Esophagus muscularis mucosa (tissue), 4 donors: ENCODE measurements around the gene LRRC25. TPM values are rescaled to one million over a fixed set of nuclear protein-coding genes. Genes with fewer than 3 reads are reported as not detected.
"Not testable (repeated sequence)": the region's sequence is repeated elsewhere in the genome, so short reads cannot be mapped to it uniquely, and the experiment has no call there.

Experiments
- DNase-seq: peaks from one replicate; pipeline ENCODE4 v3.0.0-alpha.2; 2017; ENCODE audit errors: extremely low spot score
- H3K27ac ChIP-seq, 4 donors: fragments of 200-600 bp; sonication (generic); replicated peaks in 1 of 4; 1 replicate in 3 of 4; 2 replicates in 1 of 4; pipeline ENCODE4 v1.5.1; 2016 to 2019; ENCODE audit warnings: mild to moderate bottlenecking in 1 of 4
- H3K27me3 ChIP-seq, 4 donors: fragments of 200-600 bp; sonication (generic); one replicate each; pipeline versions ENCODE4 v1.5.1 to v1.6.0; 2016 to 2019
- H3K36me3 ChIP-seq, 4 donors: fragments of 200-600 bp; sonication (generic); one replicate each; pipeline ENCODE4 v1.5.1; 2016 to 2019
- H3K4me1 ChIP-seq, 4 donors: fragments of 200-600 bp; sonication (generic); one replicate each; pipeline ENCODE4 v1.5.1; 2016 to 2019
- H3K4me3 ChIP-seq, 4 donors: fragments of 200-600 bp; sonication (generic); 1 replicate in 2 of 4; 2 replicates in 2 of 4; pipeline ENCODE4 v1.5.1; 2016 to 2019; ENCODE audit warnings: mild to moderate bottlenecking in 4 of 4, moderate library complexity in 1 of 4
- H3K9me3 ChIP-seq, 4 donors: fragments of 200-600 bp; sonication (generic); 1 replicate in 3 of 4; 2 replicates in 1 of 4; pipeline ENCODE4 v1.5.1; 2016 to 2019
- EP300 ChIP-seq: sonication (generic); formaldehyde crosslinking; IDR thresholded peaks from one replicate; pipeline ENCODE4 v1.6.1; 2017; ENCODE audit warnings: antibody characterized with exemption
- POLR2A ChIP-seq: fragments of 450-650 bp; IDR thresholded peaks from one replicate; pipeline ENCODE4 v1.6.1; 2017; ENCODE audit warnings: antibody characterized with exemption, moderate library complexity, mild to moderate bottlenecking, low read depth
- POLR2AphosphoS5 ChIP-seq, 2 donors: sonication (generic); formaldehyde crosslinking; IDR thresholded peaks; one replicate each; pipeline ENCODE4 v1.6.1; 2017; ENCODE audit warnings: antibody characterized with exemption in 2 of 2
- WGBS: methylation state at CpG from one replicate; pipeline ENCODE4 v1.1.5; 2018; 5-methylcytosine and 5-hydroxymethylcytosine counted together
- intact Hi-C: fragments of 100-400 bp; cut with DNase I; formaldehyde crosslinking; loops from one replicate; pipeline ENCODE4 v1.15.1; 2023
- total RNA-seq, 4 donors: library from RNA; depleted of rRNA; stranded (reverse); fragments of >200 nt; gene quantifications; one replicate each; pipeline versions ENCODE4 v1.1.0 to v1.2.1, GENCODE V29; 2016
- TF ChIP-seq, protein P1 (sequence below), 3 experiments: fragments of 200-600 bp in 2 of 3; fragments of 450-650 bp in 1 of 3; sonication (generic) in 2 of 3; IDR thresholded peaks; one replicate each; pipeline ENCODE4 v1.5.1; 2017 to 2019; ENCODE audit warnings: antibody characterized with exemption in 3 of 3, mild to moderate bottlenecking in 2 of 3, moderate library complexity in 1 of 3

LRRC25 gene
- total RNA-seq, 4 donors from 2014 or later: 5.8 to 20.4 (median 7.0) TPM

DNA sequence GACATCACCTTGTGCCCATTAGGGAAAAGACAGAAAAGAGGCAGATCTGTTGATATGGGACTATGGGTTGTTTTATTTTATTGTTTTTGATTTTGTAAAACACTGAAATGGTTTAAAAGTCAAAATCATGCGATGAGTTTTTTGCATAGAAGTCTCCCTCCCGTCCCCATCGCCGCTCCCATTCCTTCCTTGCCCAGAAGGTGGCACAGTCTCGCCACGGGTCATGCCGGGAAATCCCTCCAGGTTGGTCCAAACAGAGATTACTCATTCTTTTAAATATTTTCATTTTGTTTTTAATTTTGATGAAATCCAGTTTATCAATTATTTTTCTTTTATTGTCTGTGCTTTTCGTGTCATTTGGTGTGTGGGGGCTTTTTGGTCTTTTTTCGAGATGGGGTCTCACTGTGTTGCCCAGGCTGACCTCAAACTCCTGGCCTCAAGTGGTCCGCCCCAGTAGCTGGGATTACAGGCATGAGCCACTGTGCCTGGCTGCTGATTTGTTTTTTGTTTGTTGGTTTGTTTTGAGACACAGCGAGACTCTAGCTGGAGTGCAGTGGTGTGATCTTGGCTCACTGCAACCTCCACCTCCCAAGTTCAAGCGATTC, 47.8 kb downstream of the LRRC25 start:
- 53% methylated on average over 12 of the region's 12 CpGs for WGBS
- no peak overlapping the region for H3K4me3 ChIP-seq
- no peaks in the 10 kb centered on the region for H3K27me3 ChIP-seq
- intact Hi-C loops: loop anchor here (2.0 kb wide), 1 partner anchor 59 kb away; no protein-coding TSS in a partner anchor
- peaks cover 0 to 7% (median 2%) of the 10 kb centered on the region in 4 donors for H3K4me1 ChIP-seq
- no peak for TF ChIP-seq POLR2A
- TF ChIP-seq, protein P1, sequence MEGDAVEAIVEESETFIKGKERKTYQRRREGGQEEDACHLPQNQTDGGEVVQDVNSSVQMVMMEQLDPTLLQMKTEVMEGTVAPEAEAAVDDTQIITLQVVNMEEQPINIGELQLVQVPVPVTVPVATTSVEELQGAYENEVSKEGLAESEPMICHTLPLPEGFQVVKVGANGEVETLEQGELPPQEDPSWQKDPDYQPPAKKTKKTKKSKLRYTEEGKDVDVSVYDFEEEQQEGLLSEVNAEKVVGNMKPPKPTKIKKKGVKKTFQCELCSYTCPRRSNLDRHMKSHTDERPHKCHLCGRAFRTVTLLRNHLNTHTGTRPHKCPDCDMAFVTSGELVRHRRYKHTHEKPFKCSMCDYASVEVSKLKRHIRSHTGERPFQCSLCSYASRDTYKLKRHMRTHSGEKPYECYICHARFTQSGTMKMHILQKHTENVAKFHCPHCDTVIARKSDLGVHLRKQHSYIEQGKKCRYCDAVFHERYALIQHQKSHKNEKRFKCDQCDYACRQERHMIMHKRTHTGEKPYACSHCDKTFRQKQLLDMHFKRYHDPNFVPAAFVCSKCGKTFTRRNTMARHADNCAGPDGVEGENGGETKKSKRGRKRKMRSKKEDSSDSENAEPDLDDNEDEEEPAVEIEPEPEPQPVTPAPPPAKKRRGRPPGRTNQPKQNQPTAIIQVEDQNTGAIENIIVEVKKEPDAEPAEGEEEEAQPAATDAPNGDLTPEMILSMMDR (IDR thresholded peaks at IDR 0.05): peak; percentile 59 to 81 (median 75)
- TF ChIP-seq POLR2AphosphoS5 (IDR thresholded peaks at IDR 0.05): peak in 1 of 2 donors; percentile 10
- no peak for TF ChIP-seq EP300
- no peak for DNase-seq
- H3K9me3 ChIP-seq: no peaks in the 10 kb centered on the region
- H3K36me3 ChIP-seq: peaks cover 0 to 49% (median 16%) of the 10 kb centered on the region in 4 donors
- no peak overlapping the region for H3K27ac ChIP-seq

DNA sequence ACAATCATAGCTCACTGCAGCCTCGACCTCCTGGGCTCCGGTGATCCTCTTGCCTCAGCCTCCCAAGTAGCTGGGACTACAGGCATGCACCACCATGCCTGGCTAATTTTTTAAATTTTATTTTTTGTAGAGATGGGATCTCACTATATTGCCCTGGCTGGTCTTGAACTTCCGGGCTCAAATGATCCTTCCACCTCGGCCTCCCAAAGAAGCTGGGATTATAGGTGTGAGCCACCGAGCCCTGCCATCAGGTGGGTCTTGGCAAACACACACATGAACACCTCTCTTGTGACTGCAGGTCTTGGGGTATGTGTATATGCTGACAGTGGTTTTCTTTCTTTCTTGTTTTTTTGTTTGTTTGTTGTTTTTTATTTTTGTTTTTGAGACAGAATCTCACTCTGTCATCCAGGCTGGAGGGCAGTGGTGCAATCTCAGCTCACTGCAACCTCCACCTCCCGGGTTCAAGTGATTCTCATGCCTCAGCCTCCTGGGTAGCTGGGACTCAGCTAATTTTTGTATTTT, 48.5 kb downstream of the LRRC25 start:
- peaks cover 0 to 48% (median 18%) of the 10 kb centered on the region in 4 donors for H3K36me3 ChIP-seq
- H3K9me3 ChIP-seq, DNase-seq, H3K4me3 ChIP-seq, H3K27ac ChIP-seq, H3K27me3 ChIP-seq: not testable (repeated sequence)
- intact Hi-C loops: loop anchor here (2.0 kb wide), 1 partner anchor 60 kb away; no protein-coding TSS in a partner anchor
- 92% methylated on average over 6 of the region's 6 CpGs for WGBS
- peaks cover 0 to 14% (median 2%) of the 10 kb centered on the region in 4 donors for H3K4me1 ChIP-seq

DNA sequence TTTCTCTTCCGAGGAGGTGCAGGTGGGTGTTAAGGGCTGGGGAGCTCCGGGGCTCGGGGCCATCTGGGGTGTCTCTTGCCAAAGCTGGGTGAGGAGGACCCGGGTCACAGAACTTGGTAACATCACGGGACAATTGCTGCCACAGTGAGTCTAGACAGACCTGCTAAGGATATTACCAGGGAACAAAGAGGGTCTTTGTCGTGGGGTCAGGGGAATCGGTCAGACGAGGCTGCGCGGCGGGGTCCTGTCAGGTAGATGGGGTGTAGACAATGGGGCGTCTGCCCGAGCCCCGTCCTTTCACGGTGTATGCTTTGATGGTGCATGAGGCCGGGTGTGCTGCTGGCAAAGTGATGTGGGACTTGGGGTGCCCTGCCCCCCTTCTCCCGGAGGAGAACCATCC, 49.3 kb downstream of the LRRC25 start:
- DNase-seq: no peak
- Histone ChIP-seq H3K4me3 (no peak overlapping the region), H3K27me3 (no peaks in the 10 kb centered on the region), H3K27ac (no peak overlapping the region), H3K36me3 (peaks cover 0 to 47% (median 15%) of the 10 kb centered on the region in 4 donors), H3K4me1 (peaks cover 0 to 21% (median 2%) of the 10 kb centered on the region in 4 donors), H3K9me3 (no peaks in the 10 kb centered on the region)
- TF ChIP-seq POLR2AphosphoS5 (IDR thresholded peaks at IDR 0.05) (no peak), EP300 (no peak), POLR2A (no peak)
- TF ChIP-seq, protein P1 (IDR thresholded peaks at IDR 0.05): no peak
- WGBS: 86% methylated on average over 16 of the region's 17 CpGs
- intact Hi-C loops: loop anchor here (2.0 kb wide), 1 partner anchor 61 kb away; no protein-coding TSS in a partner anchor

- Histone ChIP-seq H3K27ac (no peak overlapping the region), H3K27me3 (no peaks in the 10 kb centered on the region), H3K9me3 (no peaks in the 10 kb centered on the region), H3K4me3 (no peak overlapping the region), H3K36me3 (peaks cover 0 to 52% (median 13%) of the 10 kb centered on the region in 4 donors), H3K4me1 (peaks cover 5 to 31% (median 16%) of the 10 kb centered on the region in 4 donors)
- WGBS: 77% methylated on average over 8 of the region's 8 CpGs
- intact Hi-C loops: no loop called here
- no peak for DNase-seq
- no peak for TF ChIP-seq POLR2AphosphoS5 (IDR thresholded peaks at IDR 0.05)
- TF ChIP-seq, protein P1 (IDR thresholded peaks at IDR 0.05): no peak
- TF ChIP-seq EP300: no peak
- no peak for TF ChIP-seq POLR2A
Observed at GRCh38 chr19:18346091-18346490, 51.3 kb downstream of the LRRC25 start.

DNA sequence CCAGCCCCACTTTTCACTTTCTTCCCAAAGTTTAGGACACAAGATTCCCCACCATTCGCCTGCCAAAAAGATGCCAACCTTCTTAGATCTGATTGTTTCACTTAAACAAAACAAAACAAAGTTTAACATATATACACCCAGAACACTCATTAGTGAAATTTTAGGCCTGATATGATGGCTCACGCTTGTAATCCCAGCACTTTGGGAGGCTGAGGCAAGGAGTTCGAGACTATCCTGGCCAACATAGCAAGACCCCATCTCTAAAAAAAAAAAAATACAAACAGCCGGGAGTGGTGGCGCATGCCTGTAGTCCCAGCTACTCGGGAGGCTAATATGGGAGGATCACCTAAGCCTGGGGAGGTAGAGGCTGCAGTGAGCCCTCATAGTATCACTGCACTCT, 52.1 kb downstream of the LRRC25 start:
- Histone ChIP-seq H3K27ac (peak overlapping the region in 1 of 4 donors; percentile 45), H3K4me3 (no peak overlapping the region), H3K4me1 (peaks cover 5 to 36% (median 21%) of the 10 kb centered on the region in 4 donors), H3K36me3 (peaks cover 0 to 52% (median 12%) of the 10 kb centered on the region in 4 donors), H3K27me3 (no peaks in the 10 kb centered on the region), H3K9me3 (no peaks in the 10 kb centered on the region)
- TF ChIP-seq POLR2AphosphoS5 (IDR thresholded peaks at IDR 0.05) (no peak), EP300 (no peak), POLR2A (no peak)
- TF ChIP-seq, protein P1 (IDR thresholded peaks at IDR 0.05): no peak
- intact Hi-C loops: no loop called here
- no peak for DNase-seq
- 96% methylated on average over 6 of the region's 6 CpGs for WGBS
